AG04449 (cell line): ENCODE data around the gene CRISP2.

Experiments used
- CTCF ChIA-PET: fragments of 350-600 bp; formaldehyde crosslinking; extraction: SDS; loops from one replicate; lab custom pipeline; 2021; ENCODE audit warnings: antibody characterized with exemption; lab: Yijun Ruan, JAX
- POLR2A ChIA-PET: fragments of 400-600, 350-600 bp; formaldehyde crosslinking; extraction: SDS; loops from one replicate; lab custom pipeline; 2020; ENCODE audit warnings: antibody characterized with exemption, inconsistent platforms; lab: Yijun Ruan, JAX
- DNase-seq: peaks from one replicate; pipeline ENCODE4 v3.0.0-alpha.2; 2010; ENCODE audit warnings: low read depth, low spot score
- H3K4me3 ChIP-seq: 2 replicates; pipeline ENCODE4 v1.5.1; 2011; ENCODE audit warnings: low read depth, mild to moderate bottlenecking, control low read depth, low read length
- CTCF ChIP-seq: IDR thresholded peaks from one replicate; pipeline ENCODE4 v1.5.1; 2011; ENCODE audit warnings: mild to moderate bottlenecking, moderate library complexity, low read length, control low read depth, inconsistent platforms; ENCODE audit not compliant: insufficient read depth; ENCODE audit errors: missing control alignments

CRISP2 gene

GRCh38 chr6:49649988-49650387 is 63.4 kb downstream of the CRISP2 start:
- no peak for TF ChIP-seq CTCF
- ChIA-PET POLR2A (no interaction called here), CTCF (no interaction called here)
- H3K4me3 ChIP-seq = no peak overlapping the region
- no peak for DNase-seq

GRCh38 chr6:49648036-49648435 is 65.3 kb downstream of the CRISP2 start:
- DNase-seq = no peak
- H3K4me3 ChIP-seq = no peak overlapping the region
- CTCF ChIA-PET = no interaction called here
- TF ChIP-seq CTCF = no peak
- POLR2A ChIA-PET = no interaction called here

GRCh38 chr6:49647476-49647875 is 65.9 kb downstream of the CRISP2 start:
- CTCF ChIA-PET = no interaction called here
- TF ChIP-seq CTCF = no peak
- no peak overlapping the region for H3K4me3 ChIP-seq
- POLR2A ChIA-PET = no interaction called here
- DNase-seq = no peak

- POLR2A ChIA-PET = no interaction called here
- H3K4me3 ChIP-seq = no peak overlapping the region
- CTCF ChIA-PET = no interaction called here
- DNase-seq = no peak
- no peak for TF ChIP-seq CTCF
Measured at GRCh38 chr6:49646942-49647341, 66.4 kb downstream of the CRISP2 start.

GRCh38 chr6:49646130-49646824 is 67.1 kb downstream of the CRISP2 start:
- CTCF ChIA-PET = no interaction called here
- H3K4me3 ChIP-seq = no peak overlapping the region
- POLR2A ChIA-PET = no interaction called here
- TF ChIP-seq CTCF = no peak
- DNase-seq = no peak

- no peak for TF ChIP-seq CTCF
- H3K4me3 ChIP-seq = no peak overlapping the region
- POLR2A ChIA-PET = no interaction called here
- CTCF ChIA-PET = no interaction called here
- DNase-seq = no peak
Measured at GRCh38 chr6:49645139-49645538, 68.2 kb downstream of the CRISP2 start.
